Measurements from ENCODE around the gene P2RY11.

P2RY11 gene

GRCh38 chr19:10137751-10138682, 26.5 kb downstream of the P2RY11 start:
- Histone ChIP-seq H3K36me3 (ENCODE audit: control insufficient read depth, low read depth, low read length) (peaks cover 90% of the 10 kb centered on the region), H3K9ac (ENCODE audit: low read length) (no peak overlapping the region), H3K27ac (ENCODE audit: low read length) (no peak overlapping the region), H3K9me3 (ENCODE audit: control insufficient read depth, low read depth, low read length) (no peaks in the 10 kb centered on the region), H3K4me3 (ENCODE audit: low read length) (no peak overlapping the region), H3K4me1 (ENCODE audit: control insufficient read depth, low read depth, low read length) (no peaks in the 10 kb centered on the region), H3K27me3 (ENCODE audit: control insufficient read depth, insufficient read depth, low read length) (no peaks in the 10 kb centered on the region)

GRCh38 chr19:10138879-10139795, 27.6 kb downstream of the P2RY11 start:
- Histone ChIP-seq H3K27ac (ENCODE audit: low read length) (no peak overlapping the region), H3K36me3 (ENCODE audit: control insufficient read depth, low read depth, low read length) (peaks cover 89% of the 10 kb centered on the region), H3K27me3 (ENCODE audit: control insufficient read depth, insufficient read depth, low read length) (no peaks in the 10 kb centered on the region), H3K4me1 (ENCODE audit: control insufficient read depth, low read depth, low read length) (no peaks in the 10 kb centered on the region), H3K9me3 (ENCODE audit: control insufficient read depth, low read depth, low read length) (no peaks in the 10 kb centered on the region), H3K4me3 (ENCODE audit: low read length) (no peak overlapping the region), H3K9ac (ENCODE audit: low read length) (no peak overlapping the region)

- H3K4me3 ChIP-seq (ENCODE audit: low read length): no peak overlapping the region
- no peaks in the 10 kb centered on the region for H3K4me1 ChIP-seq (ENCODE audit: control insufficient read depth, low read depth, low read length)
- no peaks in the 10 kb centered on the region for H3K9me3 ChIP-seq (ENCODE audit: control insufficient read depth, low read depth, low read length)
- no peak overlapping the region for H3K9ac ChIP-seq (ENCODE audit: low read length)
- H3K27me3 ChIP-seq (ENCODE audit: control insufficient read depth, insufficient read depth, low read length): no peaks in the 10 kb centered on the region
- no peak overlapping the region for H3K27ac ChIP-seq (ENCODE audit: low read length)
- H3K36me3 ChIP-seq (ENCODE audit: control insufficient read depth, low read depth, low read length): peaks cover 93% of the 10 kb centered on the region
These were observed 28.5 kb downstream of the P2RY11 start for GRCh38 chr19:10139952-10140351.

- Histone ChIP-seq H3K27ac (ENCODE audit: low read length) (no peak overlapping the region), H3K27me3 (ENCODE audit: control insufficient read depth, insufficient read depth, low read length) (no peaks in the 10 kb centered on the region), H3K36me3 (ENCODE audit: control insufficient read depth, low read depth, low read length) (peaks cover 97% of the 10 kb centered on the region), H3K4me1 (ENCODE audit: control insufficient read depth, low read depth, low read length) (no peaks in the 10 kb centered on the region), H3K4me3 (ENCODE audit: low read length) (no peak overlapping the region), H3K9me3 (ENCODE audit: control insufficient read depth, low read depth, low read length) (no peaks in the 10 kb centered on the region), H3K9ac (ENCODE audit: low read length) (no peak overlapping the region)
These were observed 30.0 kb downstream of the P2RY11 start for GRCh38 chr19:10141479-10141878.

GRCh38 chr19:10141973-10142372, 30.5 kb downstream of the P2RY11 start:
- no peak overlapping the region for H3K4me3 ChIP-seq (ENCODE audit: low read length)
- no peaks in the 10 kb centered on the region for H3K9me3 ChIP-seq (ENCODE audit: control insufficient read depth, low read depth, low read length)
- H3K27me3 ChIP-seq (ENCODE audit: control insufficient read depth, insufficient read depth, low read length): no peaks in the 10 kb centered on the region
- H3K36me3 ChIP-seq (ENCODE audit: control insufficient read depth, low read depth, low read length): peaks cover 99% of the 10 kb centered on the region
- H3K27ac ChIP-seq (ENCODE audit: low read length): no peak overlapping the region
- no peak overlapping the region for H3K9ac ChIP-seq (ENCODE audit: low read length)
- H3K4me1 ChIP-seq (ENCODE audit: control insufficient read depth, low read depth, low read length): no peaks in the 10 kb centered on the region

- no peak overlapping the region for H3K9ac ChIP-seq (ENCODE audit: low read length)
- H3K36me3 ChIP-seq (ENCODE audit: control insufficient read depth, low read depth, low read length): peaks cover 90% of the 10 kb centered on the region
- no peak overlapping the region for H3K27ac ChIP-seq (ENCODE audit: low read length)
- H3K9me3 ChIP-seq (ENCODE audit: control insufficient read depth, low read depth, low read length): no peaks in the 10 kb centered on the region
- H3K4me1 ChIP-seq (ENCODE audit: control insufficient read depth, low read depth, low read length): no peaks in the 10 kb centered on the region
- H3K27me3 ChIP-seq (ENCODE audit: control insufficient read depth, insufficient read depth, low read length): no peaks in the 10 kb centered on the region
- H3K4me3 ChIP-seq (ENCODE audit: low read length): no peak overlapping the region
These were observed 31.3 kb downstream of the P2RY11 start for GRCh38 chr19:10142701-10143375.

GRCh38 chr19:10143681-10144080, 32.2 kb downstream of the P2RY11 start:
- H3K27ac ChIP-seq (ENCODE audit: low read length): no peak overlapping the region
- H3K36me3 ChIP-seq (ENCODE audit: control insufficient read depth, low read depth, low read length): peaks cover 87% of the 10 kb centered on the region
- H3K4me3 ChIP-seq (ENCODE audit: low read length): no peak overlapping the region
- no peaks in the 10 kb centered on the region for H3K4me1 ChIP-seq (ENCODE audit: control insufficient read depth, low read depth, low read length)
- H3K9me3 ChIP-seq (ENCODE audit: control insufficient read depth, low read depth, low read length): no peaks in the 10 kb centered on the region
- H3K9ac ChIP-seq (ENCODE audit: low read length): no peak overlapping the region
- no peaks in the 10 kb centered on the region for H3K27me3 ChIP-seq (ENCODE audit: control insufficient read depth, insufficient read depth, low read length)

- no peak overlapping the region for H3K9ac ChIP-seq (ENCODE audit: low read length)
- H3K36me3 ChIP-seq (ENCODE audit: control insufficient read depth, low read depth, low read length): peaks cover 85% of the 10 kb centered on the region
- no peaks in the 10 kb centered on the region for H3K9me3 ChIP-seq (ENCODE audit: control insufficient read depth, low read depth, low read length)
- no peak overlapping the region for H3K4me3 ChIP-seq (ENCODE audit: low read length)
- no peak overlapping the region for H3K27ac ChIP-seq (ENCODE audit: low read length)
- H3K27me3 ChIP-seq (ENCODE audit: control insufficient read depth, insufficient read depth, low read length): no peaks in the 10 kb centered on the region
- no peaks in the 10 kb centered on the region for H3K4me1 ChIP-seq (ENCODE audit: control insufficient read depth, low read depth, low read length)
These were observed 32.9 kb downstream of the P2RY11 start for GRCh38 chr19:10144361-10144760.

- no peaks in the 10 kb centered on the region for H3K27me3 ChIP-seq (ENCODE audit: control insufficient read depth, insufficient read depth, low read length)
- no peak overlapping the region for H3K9ac ChIP-seq (ENCODE audit: low read length)
- no peak overlapping the region for H3K27ac ChIP-seq (ENCODE audit: low read length)
- peaks cover 85% of the 10 kb centered on the region for H3K36me3 ChIP-seq (ENCODE audit: control insufficient read depth, low read depth, low read length)
- no peaks in the 10 kb centered on the region for H3K9me3 ChIP-seq (ENCODE audit: control insufficient read depth, low read depth, low read length)
- no peak overlapping the region for H3K4me3 ChIP-seq (ENCODE audit: low read length)
- no peaks in the 10 kb centered on the region for H3K4me1 ChIP-seq (ENCODE audit: control insufficient read depth, low read depth, low read length)
These were observed 33.5 kb downstream of the P2RY11 start for GRCh38 chr19:10145031-10145430.

- H3K36me3 ChIP-seq (ENCODE audit: control insufficient read depth, low read depth, low read length): peaks cover 85% of the 10 kb centered on the region
- no peak overlapping the region for H3K9ac ChIP-seq (ENCODE audit: low read length)
- H3K9me3 ChIP-seq (ENCODE audit: control insufficient read depth, low read depth, low read length): no peaks in the 10 kb centered on the region
These were observed 34.6 kb downstream of the P2RY11 start for GRCh38 chr19:10146142-10146541.

GRCh38 chr19:10149427-10149826, 37.9 kb downstream of the P2RY11 start:
- Histone ChIP-seq H3K9me3 (ENCODE audit: control insufficient read depth, low read depth, low read length) (no peaks in the 10 kb centered on the region), H3K4me1 (ENCODE audit: control insufficient read depth, low read depth, low read length) (no peaks in the 10 kb centered on the region), H3K27me3 (ENCODE audit: control insufficient read depth, insufficient read depth, low read length) (no peaks in the 10 kb centered on the region), H3K4me3 (ENCODE audit: low read length) (no peak overlapping the region), H3K36me3 (ENCODE audit: control insufficient read depth, low read depth, low read length) (peaks cover 82% of the 10 kb centered on the region), H3K27ac (ENCODE audit: low read length) (no peak overlapping the region), H3K9ac (ENCODE audit: low read length) (no peak overlapping the region)

More at GRCh38 chr19:10146142-10146541, 34.6 kb downstream of the P2RY11 start:
- no peak overlapping the region for H3K27ac ChIP-seq (ENCODE audit: low read length)
- no peaks in the 10 kb centered on the region for H3K4me1 ChIP-seq (ENCODE audit: control insufficient read depth, low read depth, low read length)
- no peak overlapping the region for H3K4me3 ChIP-seq (ENCODE audit: low read length)
- no peaks in the 10 kb centered on the region for H3K27me3 ChIP-seq (ENCODE audit: control insufficient read depth, insufficient read depth, low read length)

All from iPS-18a (cell line).